ENCODE results near the gene C2CD4D.
"Not testable (repeated sequence)": the region's sequence is repeated elsewhere in the genome, so short reads cannot be mapped to it uniquely, and the experiment has no call there.

Gene C2CD4D

DNA sequence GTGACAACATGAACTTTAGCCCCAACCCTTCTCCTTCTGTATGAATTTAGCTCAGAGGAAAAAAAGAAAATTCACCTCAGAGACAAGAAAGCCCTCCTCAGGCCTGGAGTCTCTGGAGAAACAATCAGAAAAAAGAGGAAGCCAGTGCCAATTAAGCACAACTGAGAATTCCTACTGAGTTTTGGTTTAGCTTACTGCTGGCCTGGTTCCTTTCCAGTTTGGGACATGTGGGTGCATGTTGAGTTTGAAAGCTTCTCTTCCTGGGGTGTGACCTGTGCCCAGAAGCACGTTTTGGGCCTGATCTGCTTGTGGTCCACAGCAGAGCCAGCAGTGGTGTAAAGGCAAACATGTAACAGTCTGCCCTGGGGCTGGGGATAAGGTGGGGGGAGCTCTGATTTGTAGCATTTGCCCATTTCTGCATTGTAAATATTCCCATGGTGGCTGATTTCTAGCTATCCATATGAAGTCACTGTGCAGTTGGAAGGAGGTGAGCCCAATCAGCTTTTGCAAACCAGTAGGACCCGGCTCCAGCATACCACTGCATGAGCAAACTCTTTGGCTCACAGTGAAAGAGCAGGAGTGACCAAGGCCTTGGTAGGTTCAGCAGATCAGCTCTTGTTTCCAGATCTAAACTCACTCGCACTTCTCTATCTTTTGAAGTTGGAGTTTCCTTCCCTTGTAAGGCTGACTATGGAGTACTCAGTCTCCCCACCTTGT is 18.6 kb upstream of the C2CD4D start:
- no peak for DNase-seq

DNA sequence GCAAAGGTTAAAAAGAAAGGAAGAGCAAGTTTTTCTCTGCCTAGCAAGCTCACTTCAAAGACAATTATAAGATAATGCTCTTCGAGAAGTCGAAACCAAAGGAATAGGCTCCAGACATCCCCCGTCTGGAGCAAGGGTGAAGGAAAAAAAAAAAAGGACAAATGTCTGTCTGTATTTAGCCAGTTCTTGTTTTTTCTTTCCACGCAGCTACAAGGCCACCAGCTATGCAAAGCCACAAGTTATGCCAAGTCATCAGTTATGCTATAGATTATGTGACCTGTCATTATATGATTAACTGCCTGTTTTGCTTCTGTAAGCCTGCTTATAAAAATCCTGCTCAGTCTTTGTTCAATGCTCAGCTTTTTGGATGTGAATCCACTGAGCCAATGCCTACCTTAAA is 16.3 kb upstream of the C2CD4D start:
- no peak for DNase-seq

DNA sequence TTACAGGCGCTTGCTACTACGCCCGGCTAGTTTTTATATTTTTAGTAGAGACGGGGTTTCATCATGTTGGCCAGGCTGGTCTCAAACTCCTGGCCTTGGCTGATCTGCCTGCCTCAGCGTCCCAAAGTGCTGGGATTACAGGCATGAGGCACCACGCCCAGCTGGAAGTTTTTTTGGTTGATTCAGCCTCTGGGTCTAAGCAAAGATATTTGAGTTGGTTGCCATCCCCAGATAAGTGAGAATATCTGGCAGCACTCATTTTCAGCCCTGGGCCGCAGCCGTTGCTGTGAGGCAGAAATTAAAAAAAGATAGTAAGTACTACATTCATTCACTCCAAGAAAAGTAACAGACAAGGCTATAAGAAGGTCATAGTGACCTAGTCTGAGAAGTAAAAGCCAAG is 15.9 kb upstream of the C2CD4D start:
- DNase-seq = not testable (repeated sequence)

DNA sequence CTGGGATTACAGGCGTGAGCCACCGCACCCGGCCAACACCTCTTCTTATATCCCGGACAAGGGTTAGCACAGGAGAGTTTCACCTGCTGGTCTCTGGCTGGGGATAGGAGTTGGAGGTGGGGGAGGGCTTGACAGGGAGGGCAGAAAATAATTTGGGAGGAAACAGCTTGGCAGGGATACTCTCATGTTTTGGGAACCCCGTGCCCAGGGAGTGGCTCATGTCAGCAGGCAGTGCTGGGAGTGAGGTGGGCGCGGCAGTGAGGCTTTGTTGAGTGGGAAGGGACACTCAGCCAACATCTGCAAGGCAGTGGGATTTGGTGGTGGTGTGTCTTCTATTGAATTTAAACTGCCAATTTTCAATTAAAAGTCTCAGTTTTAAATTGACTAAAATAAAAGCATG is 15.0 kb upstream of the C2CD4D start:
- DNase-seq = no peak

DNA sequence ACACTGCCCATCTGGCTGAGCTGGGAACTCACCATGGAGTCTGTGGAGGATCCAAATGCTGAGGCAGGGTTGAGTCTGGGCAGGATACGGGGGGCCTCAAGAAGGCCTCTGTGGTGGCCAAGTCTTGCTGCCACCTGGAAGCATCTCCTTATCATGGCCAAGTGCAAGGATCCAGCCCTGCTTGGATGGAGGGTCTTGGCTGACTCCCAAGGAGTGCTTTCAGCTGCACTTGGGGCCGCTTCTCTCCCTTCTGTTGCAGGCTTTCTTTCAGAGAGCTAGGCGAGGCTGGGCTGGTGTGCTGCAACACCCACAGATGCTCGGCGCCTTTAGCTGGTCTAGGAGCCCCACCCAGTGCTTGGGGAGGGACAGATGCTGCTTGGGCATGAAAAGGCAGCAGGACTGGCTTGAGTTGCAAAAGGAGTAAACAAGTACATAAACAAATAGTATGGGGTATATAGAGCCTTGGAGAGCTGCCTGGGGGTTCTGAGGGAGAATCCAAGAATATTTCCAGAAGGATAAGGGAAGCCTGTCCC is 13.9 kb upstream of the C2CD4D start, which contains the start of gene THEM5:
TSS of gene THEM5 (minus strand) at position 302 of the 533 bp plus-strand sequence. CDS start at position 155, 147 bp downstream.
- DNase-seq = no peak

DNA sequence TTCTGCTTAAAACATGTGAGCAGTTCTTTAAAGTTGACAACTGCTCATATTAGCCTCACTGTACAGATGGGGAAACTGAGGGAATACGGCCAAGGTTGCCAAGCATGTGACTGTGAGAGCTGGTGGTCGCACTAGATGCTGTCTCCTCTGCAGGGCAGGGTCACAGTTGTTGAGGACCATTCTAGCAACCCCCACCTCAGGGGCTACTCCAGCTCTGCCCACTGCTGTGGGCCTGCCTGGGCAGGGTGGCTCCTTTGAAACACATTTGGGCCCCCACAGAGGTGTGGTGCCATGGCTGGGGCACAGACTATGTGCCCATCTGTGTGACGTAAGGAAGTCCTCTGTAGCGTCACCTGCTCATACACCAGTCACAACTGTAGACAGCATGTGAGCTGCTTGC is 13.1 kb upstream of the C2CD4D start:
- DNase-seq = no peak

DNA sequence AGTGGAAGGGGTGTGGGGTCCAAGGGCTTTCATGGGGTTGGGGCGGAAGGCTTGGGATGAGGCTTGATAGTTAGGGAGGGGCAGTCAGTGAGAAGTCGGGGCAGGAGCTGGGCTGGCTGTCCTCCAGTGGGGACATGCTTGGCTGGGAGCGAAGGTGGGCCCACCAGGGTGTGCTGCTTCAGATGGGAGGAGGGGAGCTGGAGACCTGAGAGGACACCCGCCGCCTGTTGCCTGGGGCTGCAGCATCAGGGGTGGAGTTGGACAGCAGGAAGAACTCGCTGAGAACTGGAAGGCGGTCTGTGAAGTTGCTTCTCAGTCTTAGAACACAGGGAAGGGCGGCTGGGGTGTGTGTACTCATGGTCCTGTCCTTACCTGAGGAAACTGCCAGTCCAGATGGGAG is 12.3 kb upstream of the C2CD4D start:
- no peak for DNase-seq

DNA sequence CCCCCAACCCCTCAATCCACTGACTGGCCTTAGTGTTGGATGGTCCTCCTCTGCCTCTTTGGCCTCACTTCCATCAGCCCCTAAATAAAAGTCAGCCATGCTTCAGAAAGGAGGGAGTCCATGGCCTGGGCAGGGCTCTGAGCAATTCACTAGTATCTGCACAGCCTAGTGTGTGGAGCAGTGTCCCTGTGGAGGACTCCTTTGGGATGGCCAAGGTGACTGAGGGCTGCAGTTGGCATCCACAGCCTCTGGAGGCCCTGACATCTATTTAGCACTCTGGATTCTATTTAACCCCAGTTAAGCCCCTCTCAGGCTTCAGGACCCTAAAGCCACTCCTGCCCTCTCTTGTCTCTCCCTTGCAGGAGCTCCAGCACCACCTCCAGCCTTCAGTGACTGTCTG is 10.3 kb upstream of the C2CD4D start:
- no peak for DNase-seq

DNA sequence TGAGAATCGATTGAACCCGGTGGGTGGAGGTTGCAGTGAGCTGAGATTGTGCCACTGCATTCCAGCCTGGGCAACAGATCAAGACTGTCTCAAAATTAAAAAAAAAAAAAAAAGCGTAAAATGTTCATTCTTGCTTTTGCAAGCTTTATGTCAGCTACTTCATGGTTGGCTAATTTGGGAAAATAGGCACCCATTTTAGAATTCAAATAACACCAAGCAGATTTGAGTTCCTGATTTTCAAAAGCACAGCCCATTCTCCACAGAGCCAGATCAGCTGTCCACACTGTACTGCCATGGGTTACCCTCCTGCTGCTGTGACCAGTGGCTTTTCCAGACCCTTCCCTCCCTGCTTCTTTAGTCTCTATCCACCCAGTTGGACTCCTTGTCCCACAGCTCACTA is 9.5 kb upstream of the C2CD4D start:
- DNase-seq = no peak

DNA sequence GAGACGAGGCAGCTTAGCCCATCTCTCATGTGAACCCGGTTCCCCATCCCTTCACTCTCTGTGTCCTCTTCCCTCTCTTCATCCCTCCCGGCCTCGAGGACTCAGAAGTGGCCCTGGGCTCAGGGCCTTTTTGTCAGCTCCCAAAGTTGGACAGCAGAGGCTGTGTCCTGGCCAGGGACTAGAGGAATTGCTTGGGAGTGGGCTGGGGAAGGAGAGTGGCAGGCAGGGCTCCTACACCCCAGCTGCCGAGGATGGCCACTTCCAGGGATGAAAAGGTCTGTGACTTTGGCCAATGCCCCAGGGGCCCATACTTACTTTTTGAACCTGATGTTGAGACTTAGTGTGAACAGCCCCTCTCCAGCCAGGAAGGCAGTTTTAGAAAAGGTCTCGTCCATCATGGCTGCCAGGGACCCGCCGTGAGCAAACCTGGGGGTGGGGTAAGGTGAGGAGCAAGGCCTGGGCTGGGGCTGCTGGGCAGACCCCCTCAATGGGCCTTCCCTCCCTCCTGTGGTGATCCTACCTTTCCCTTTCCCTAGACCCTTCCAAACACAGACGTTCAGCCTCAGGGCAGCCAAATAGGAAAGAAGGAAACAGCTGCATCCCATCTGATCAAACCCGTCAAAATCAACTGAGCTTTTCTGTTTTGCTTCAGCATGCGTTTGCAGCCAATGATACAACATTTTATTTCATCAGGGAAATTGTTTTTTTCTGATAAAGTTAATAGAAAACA is 8.4 kb upstream of the C2CD4D start:
- DNase-seq = no peak

DNA sequence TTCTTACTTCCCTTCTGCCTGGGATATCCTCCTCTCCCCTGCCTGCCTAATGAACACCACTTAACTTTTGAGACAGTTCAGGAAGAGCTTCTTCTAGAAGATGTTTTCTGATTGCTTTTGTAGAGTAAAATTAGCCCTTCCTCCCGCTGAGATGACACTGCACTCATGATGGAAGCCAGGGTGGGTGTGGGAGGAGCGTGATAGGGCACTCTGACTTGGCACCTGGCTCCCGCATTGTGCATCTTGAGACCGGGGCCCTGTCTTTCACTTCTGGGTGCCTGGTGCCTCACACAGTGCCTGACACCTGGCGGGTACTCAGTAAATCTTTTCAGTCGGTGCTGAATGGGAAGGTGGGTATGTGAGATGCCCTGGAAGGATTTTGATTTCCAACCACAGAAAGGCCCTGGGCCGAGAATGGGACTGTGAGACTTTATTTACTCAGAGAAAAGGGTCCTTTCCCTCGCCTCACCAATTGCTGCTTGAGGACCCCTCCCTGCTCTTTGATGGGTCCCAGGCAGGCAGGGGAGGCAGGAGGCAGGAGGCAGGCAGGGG is 7.1 kb upstream of the C2CD4D start:
- DNase-seq = no peak

DNA sequence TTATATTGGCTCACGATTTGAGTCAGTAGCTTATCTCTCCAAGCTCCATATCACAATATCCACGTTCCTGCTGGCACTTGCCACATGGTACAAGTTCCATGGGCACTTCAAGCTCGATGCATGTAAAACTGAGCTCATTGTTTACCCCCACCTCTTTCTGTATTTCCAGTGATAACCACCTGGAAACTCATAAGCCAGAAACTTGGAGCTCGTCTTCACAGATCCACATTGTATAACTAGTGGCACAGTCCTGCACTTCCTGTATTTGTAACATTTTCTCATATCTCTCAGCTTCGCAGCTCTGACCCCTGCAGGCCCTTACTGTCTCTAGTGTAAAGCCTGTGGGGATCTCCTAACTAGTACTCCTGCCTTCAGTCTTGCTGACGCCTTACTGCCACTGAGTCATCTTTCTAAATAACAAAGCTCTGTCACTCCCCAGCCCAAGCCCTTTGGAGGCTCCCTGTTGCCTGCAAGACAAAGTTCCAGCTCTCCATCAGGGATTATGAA is 6.5 kb upstream of the C2CD4D start:
- no peak for DNase-seq

DNA sequence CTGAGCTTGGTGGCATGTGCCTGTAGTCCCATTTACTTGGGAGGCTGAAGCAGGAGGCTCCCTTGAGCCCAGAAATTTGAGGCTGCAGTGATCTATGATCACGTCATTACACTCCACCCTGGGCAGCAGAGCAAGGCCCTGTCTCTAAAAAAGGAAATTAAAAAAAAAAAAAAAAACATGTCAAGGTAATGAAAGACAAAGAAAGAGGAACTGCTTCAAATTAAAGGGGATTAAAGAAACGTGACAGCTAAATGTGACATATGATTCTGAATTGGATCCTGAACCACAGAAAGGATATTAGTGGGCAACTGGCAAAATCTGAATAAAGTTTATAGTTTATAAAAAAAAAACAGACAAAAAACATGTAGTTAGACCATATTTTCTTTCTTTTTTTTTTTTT is 3.8 kb upstream of the C2CD4D start:
- no peak for DNase-seq

DNA sequence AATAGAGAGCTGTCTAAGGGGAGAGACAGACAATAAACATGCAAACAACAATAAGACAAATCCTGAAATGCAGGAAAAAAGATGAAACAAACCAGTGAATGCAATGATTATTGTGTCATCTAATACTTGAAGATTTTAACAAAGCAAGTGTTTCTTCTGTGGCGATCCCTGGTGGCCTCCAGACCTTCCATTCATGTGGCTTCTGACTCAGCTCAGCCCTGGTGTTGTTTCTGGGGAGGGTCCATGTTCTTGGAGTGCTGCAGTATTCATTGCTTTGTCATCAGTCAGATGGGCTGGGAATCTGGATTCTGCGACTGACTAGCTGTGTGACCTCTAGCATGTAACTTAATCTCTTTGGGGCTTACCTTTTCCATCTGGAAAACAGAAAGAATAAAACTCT is 1.5 kb upstream of the C2CD4D start:
- DNase-seq = no peak

DNA sequence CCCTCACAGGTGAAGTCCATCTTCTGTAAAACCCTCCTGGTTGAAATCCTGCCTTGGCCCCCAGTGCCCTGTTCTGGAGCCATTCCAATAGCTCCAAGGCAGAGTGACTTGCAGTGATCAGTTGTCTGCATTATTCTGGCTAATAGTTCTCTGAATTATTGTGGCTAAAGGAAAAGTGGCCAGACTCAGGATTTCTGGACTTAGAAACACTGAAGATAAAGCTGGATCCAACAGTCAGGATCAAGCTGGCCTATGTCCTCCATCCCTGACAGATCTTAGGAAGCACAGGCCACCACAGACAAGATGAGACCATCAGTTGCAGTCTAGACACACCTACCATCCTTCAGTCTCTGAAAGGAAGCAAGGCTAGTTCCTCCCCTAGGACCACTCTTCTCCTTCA is 801 bp upstream of the C2CD4D start:
- DNase-seq = no peak

DNA sequence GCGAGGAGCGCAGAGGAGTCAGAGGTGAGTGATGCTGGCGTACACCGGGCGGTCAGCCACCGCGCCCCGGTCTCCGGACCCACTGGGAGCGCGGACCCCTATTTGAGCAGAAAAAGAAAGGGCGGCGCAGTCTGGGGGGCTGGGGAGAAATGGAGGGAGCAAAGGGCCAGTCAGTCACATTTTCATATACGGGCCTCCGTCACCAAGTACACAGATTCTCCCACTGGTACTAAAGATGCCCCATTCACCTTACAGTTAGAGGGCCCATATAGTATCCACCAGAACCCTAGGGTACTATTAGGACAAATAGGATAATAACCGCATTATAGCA is 573 bp downstream of the C2CD4D start:
- no peak for DNase-seq

DNA sequence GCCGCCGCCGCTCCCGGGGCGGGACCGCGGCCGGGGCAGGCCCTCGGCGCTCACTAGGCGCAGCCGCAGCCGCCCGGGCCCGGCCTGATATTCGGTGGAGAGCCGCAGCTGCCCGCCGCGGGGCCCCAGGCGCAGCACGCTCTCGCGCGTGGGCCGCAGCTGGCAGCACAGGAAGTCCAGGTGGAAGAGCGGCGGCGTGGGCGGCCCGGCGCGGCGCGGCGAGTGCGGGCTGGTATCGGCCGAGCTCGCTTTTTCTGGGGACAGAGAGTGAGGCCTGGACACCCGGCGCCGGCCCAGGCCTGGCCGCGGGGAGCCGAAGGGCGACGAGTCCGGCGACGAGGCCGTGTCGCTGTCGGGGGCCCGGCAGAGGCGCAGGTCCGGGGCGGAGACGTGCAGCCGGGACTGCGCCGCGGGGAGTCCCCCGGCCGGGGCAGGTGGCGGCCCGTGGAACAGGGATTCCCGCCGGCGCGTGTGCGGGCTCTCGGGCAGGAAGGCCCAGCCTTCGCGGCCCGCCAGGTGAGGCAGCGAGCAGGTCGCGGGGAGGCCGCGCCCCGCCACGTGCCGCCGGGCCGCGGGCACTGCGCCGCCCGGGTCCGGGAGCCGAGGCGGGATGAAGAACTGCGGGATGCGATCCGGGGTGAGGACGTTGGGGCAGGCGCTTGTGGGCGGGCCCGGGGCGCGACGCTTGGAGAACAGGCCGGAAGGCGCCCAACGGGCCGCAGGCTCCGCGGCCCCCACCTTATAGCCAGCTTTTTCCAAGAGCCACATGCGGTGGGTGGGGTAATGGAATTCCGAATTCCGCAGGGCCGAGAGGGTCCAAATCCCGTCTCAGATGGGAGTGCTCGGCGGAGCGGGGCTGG is 1.2 kb downstream of the C2CD4D start:
- peak; percentile 40 to 50 for DNase-seq

DNA sequence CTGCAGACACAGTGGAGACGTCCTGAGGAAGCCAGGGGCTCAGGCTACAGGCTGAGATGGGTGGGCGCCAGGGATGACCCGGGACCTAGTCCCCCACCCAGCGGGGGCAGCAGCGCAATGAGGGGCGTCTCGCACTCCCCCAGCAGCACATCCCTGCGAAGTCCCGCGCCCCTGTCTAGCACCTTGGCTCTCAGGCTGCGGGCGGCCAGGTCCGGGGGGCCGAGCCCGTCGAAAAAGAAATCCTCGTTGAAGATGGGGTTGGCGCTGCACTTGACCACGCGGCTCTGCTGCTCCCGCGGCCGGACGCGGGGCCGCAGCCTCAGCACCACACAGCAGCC is 1.8 kb downstream of the C2CD4D start:
- DNase-seq = no peak

DNA sequence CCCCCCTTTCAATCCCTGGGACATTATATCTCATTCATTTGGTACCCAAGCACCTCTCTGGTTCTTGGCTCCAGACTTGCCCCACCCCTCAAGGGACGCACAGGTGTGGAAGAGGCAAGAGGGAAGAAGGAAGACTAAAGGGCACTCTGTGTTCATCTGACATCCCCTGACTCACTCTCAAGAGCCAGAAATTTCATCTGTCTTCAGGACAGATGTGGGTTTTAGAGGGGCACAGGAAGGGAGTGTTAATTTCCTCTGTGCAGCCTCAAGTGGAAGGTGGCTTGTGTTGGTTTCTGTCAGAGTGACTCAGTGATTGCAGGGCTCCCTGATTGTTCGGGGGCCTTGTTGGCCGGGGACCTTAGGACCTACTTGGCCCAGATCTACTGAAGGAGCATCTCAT is 2.4 kb downstream of the C2CD4D start:
- DNase-seq = no peak

DNA sequence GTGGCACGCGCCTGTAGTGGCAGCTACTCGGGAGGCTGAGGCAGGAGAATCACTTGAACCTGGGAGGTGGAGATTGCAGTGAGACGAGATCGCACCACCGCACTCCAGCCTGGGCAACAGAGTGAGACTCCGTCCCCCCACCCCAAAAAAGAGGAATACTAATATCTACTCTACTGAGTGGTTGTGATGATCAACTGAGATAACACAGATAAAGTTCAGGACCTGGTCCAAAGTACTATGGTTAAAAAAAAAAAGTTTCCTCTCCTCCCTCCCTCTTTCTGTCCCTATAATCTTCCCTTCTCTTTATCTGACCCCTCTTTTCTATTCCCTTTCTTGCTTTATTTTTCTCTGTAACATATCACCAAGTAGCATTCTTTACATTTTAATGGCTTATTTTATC is 4.0 kb downstream of the C2CD4D start:
- no peak for DNase-seq

DNA sequence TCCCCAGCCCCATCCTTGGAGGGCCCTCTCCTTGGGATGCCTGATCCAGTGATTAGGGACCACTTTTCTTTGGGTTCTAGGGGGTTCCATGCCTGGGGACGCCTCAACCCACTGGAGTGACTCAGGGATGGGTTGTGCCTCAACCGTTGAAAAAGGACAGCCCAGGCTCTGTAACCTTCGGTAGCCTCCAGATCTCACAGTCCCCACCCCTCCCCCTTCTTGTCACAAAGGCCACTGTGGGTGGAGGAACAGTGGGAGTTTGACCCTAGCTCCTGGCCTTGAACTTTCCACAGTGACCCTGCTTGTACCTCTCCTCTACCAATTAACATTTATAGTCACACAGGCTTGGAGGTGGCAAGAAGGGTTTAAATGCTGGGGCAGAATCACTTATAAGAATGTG is 5.4 kb downstream of the C2CD4D start:
- no peak for DNase-seq

DNA sequence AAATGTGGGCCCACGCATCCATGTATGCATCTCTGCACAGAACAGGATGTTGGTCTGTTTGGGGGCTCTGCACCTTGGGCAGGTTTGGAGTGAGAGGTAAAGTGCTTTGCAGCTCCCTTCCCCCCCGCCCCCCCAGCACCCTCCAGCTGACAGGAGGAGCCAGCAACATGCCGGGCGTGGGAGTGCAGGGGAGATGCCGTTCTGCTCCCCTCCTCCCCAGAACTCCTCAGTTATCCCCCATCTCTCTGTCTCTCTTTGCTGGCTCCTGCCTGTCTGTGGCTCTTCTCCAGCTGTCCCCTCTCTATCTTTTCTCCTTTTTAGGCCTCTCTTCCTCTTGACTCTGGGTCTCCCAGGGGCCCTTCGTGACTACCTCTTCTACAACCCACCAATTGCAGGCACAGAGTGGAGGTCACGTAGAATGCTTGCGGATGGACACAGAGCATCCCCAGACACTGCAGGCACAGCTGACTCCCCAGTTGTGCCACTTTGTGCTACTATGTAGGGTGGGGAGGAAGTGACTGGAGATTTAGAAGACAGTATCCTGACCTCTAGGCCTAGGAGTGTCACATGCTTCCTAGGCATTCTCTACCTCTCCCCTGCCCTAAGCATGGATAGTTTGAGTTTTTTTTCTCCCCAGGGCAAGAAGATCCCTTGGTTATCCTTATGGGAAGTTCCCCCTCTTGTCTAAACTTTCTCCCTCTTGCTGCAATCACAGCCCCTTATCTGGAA is 6.3 kb downstream of the C2CD4D start:
- no peak for DNase-seq

Measured in stimulated activated CD4-positive, alpha-beta T cell treated with anti-CD3 and anti-CD28 coated beads, Interleukin-4, amount 100 ng/mL, for 4 hours (primary cell).